Heart right ventricle (tissue), 16 donors: ENCODE data around the gene CLTB. TPM values are rescaled to one million over a fixed set of nuclear protein-coding genes. Genes with fewer than 3 reads are reported as not detected.
A peak's percentile ranks its signal among the peaks of the same experiment; 100 is the strongest.

ENCODE experiments used
- ATAC-seq, 8 donors: fragments of 200-7000 bp; cut with Tn5 transposase; one replicate each; pipeline ENCODE4 v1.9.1; 2020; ENCODE audit warnings: mild to moderate bottlenecking in 8 of 8, moderate library complexity in 8 of 8, moderate number of reproducible peaks in 1 of 8
- DNase-seq, 2 donors: peaks; one replicate each; pipeline ENCODE4 v3.0.0-alpha.2; 2020
- H3K27ac ChIP-seq, 10 donors: fragments of 200-600 bp; sonication (generic) in 2 of 10; one replicate each; pipeline versions ENCODE4 v1.5.0 to v1.8.0; 2020 to 2022; ENCODE audit warnings: mild to moderate bottlenecking in 3 of 10
- H3K27me3 ChIP-seq, 7 donors: fragments of 200-600 bp; one replicate each; pipeline ENCODE4 v1.8.0; 2021 to 2022; ENCODE audit warnings: mild to moderate bottlenecking in 2 of 7
- H3K36me3 ChIP-seq, 9 donors: fragments of 200-600 bp; sonication (generic) in 1 of 9; one replicate each; pipeline versions ENCODE4 v1.5.0 to v1.8.0; 2020 to 2022; ENCODE audit warnings: mild to moderate bottlenecking in 2 of 9
- H3K4me1 ChIP-seq, 9 donors: fragments of 200-600 bp; sonication (generic) in 1 of 9; one replicate each; pipeline versions ENCODE4 v1.5.0 to v1.8.0; 2020 to 2022; ENCODE audit warnings: mild to moderate bottlenecking in 4 of 9
- H3K4me3 ChIP-seq, 10 donors: fragments of 200-600 bp; sonication (generic) in 2 of 10; one replicate each; pipeline versions ENCODE4 v1.5.0 to v1.8.0; 2020 to 2022; ENCODE audit warnings: mild to moderate bottlenecking in 7 of 10, moderate library complexity in 2 of 10
- H3K9me3 ChIP-seq, 11 donors: fragments of 200-600 bp in 10 of 11; sonication (generic) in 2 of 11; one replicate each; pipeline versions ENCODE4 v1.5.0 to v1.8.0; 2013 to 2022; ENCODE audit warnings: mild to moderate bottlenecking in 2 of 11, control low read depth in 1 of 11, moderate library complexity in 1 of 11
- CTCF ChIP-seq, 9 donors: fragments of 200-600 bp; sonication (generic) in 2 of 9; IDR thresholded peaks; one replicate each; pipeline versions ENCODE4 v1.5.0 to v1.8.0; 2021 to 2022; ENCODE audit warnings: antibody characterized with exemption in 9 of 9, mild to moderate bottlenecking in 5 of 9, moderate library complexity in 1 of 9
- WGBS, 2 donors: extraction: QIAGEN DNeasy Blood & Tissue Kit; methylation state at CpG; one replicate each; pipeline ENCODE4 v1.1.7; 2013; ENCODE audit warnings: inconsistent platforms in 1 of 2; 5-methylcytosine and 5-hydroxymethylcytosine counted together
- intact Hi-C, 10 donors: fragments of 100-400 bp; cut with DNase I; formaldehyde crosslinking; loops; one replicate each; pipeline versions ENCODE4 v1.11.1 to v1.14.2; 2022
- polyA plus RNA-seq, 2 donors: library from polyadenylated mRNA; stranded (reverse); fragments of 200-250 nt; gene quantifications; one replicate each; pipeline ENCODE4 v1.2.3, GENCODE V29; 2013
- total RNA-seq, 10 donors: library from RNA; stranded (reverse); fragmentation: NEBNext Ultra II Directional in 3 of 10; extraction: Animal tissue kit (Norgen Biotek cat#: 25700) in 3 of 10; gene quantifications; one replicate each; pipeline versions ENCODE4 v1.2.1 to v1.2.4, GENCODE V29; 2021 to 2023
- donor health status: Arrhythmogenic right ventricular cardiomyopathy.
- donor health status: ischemic (EF 13 %, LVEDD 7.1; RV severe dilation, severe dysfunction).
- donor health status: healthy with polysubstance abuse.
- donor health status: DM: no; HTN: yes; CAD: no.
- donor health status: DM: no; HTN: no; CAD: no.
- donor health status: ischemic (EF 25% LVEDD 6.9; RV normal size, moderate dysfunction).
- donor health status: ischemic (EF 25% LVEDD 5.7; RV mildly dilated, moderate dysfunction).
- donor health status: healthy.
- donor health status: DM: yes; HTN: yes; CAD: no.
- donor health status: Ischemic cardiomyopathy.
- donor health status: ischemic (EF 35%, LVEDD 5.7; RV mildly dilated, moderate dysfunction).
- donor health status: nonischemic (EF 11% LVEDD 7.7; RV severe dilation, severe dysfunction).
- donor health status: DM: yes; HTN: yes; CAD: no.
- donor health status: PGD.
- donor health status: ischemic (EF 29% LVEDD 5.4; RV normal size, mild dysfunction).
- donor health status: nonischemic (EF 23%, LVEDD 6.1; RV moderate dilation, normal function).

CLTB gene
- total and polyA plus RNA-seq, 12 donors: 192 to 569 (median 229) TPM

- ATAC-seq (peak in 7 of 8 donors; percentile 49 to 70 (median 52)), DNase-seq (peak in 1 of 2 donors; percentile 29)
- Histone ChIP-seq H3K36me3 (peaks cover 0 to 86% (median 28%) of the 10 kb centered on the region in 9 donors), H3K27me3 (no peaks in the 10 kb centered on the region), H3K27ac (peak overlapping the region in 8 of 10 donors; percentile 14 to 79 (median 58)), H3K9me3 (no peaks in the 10 kb centered on the region), H3K4me3 (no peak overlapping the region), H3K4me1 (peaks cover under 1 to 48% (median 39%) of the 10 kb centered on the region in 9 donors)
- WGBS, 2 donors: 57 to 74% methylated on average over 6 of the region's 6 CpGs
- no peak for TF ChIP-seq CTCF (IDR thresholded peaks at IDR 0.05)
- intact Hi-C loops: no loop called here
These were observed 8.7 kb downstream of the CLTB start for GRCh38 chr5:176407456-176408251.

GRCh38 chr5:176406436-176407052 lies 9.8 kb downstream of the CLTB start:
- intact Hi-C loops: no loop called here
- ATAC-seq: no peak
- Histone ChIP-seq H3K27me3 (no peaks in the 10 kb centered on the region), H3K4me3 (no peak overlapping the region), H3K36me3 (peaks cover 0 to 83% (median 28%) of the 10 kb centered on the region in 9 donors), H3K4me1 (peaks cover 0 to 50% (median 39%) of the 10 kb centered on the region in 9 donors), H3K9me3 (no peaks in the 10 kb centered on the region), H3K27ac (peak overlapping the region in 1 of 10 donors; percentile 61)
- no peak for TF ChIP-seq CTCF (IDR thresholded peaks at IDR 0.05)
- WGBS, 2 donors: 91 to 92% methylated on average over 9 of the region's 9 CpGs
- no peak for DNase-seq

GRCh38 chr5:176405656-176406435 lies 10.5 kb downstream of the CLTB start:
- Histone ChIP-seq H3K9me3 (no peaks in the 10 kb centered on the region), H3K4me3 (no peak overlapping the region), H3K27me3 (no peaks in the 10 kb centered on the region), H3K4me1 (peaks cover 3 to 53% (median 42%) of the 10 kb centered on the region in 9 donors), H3K27ac (no peak overlapping the region), H3K36me3 (peaks cover 0 to 83% (median 28%) of the 10 kb centered on the region in 9 donors)
- DNase-seq (no peak), ATAC-seq (no peak)
- no peak for TF ChIP-seq CTCF (IDR thresholded peaks at IDR 0.05)
- WGBS, 2 donors: 87% methylated on average over 20 of the region's 20 CpGs
- intact Hi-C loops: no loop called here
